Upper lobe of left lung (tissue), 4 donors: Measurements from ENCODE around the gene APIP.

Experiments used
- POLR2A ChIP-seq, 4 donors: fragments of 450-650 bp; IDR thresholded peaks; one replicate each; pipeline ENCODE4 v1.5.1; 2016 to 2017; ENCODE audit warnings: antibody characterized with exemption in 4 of 4, mild to moderate bottlenecking in 2 of 4
- TF ChIP-seq, protein P1 (sequence below), 6 experiments: fragments of 450-650 bp in 4 of 6; fragments of 200-600 bp in 2 of 6; sonication (generic) in 2 of 6; IDR thresholded peaks; one replicate each; pipeline ENCODE4 v1.5.1; 2016 to 2019; ENCODE audit warnings: antibody characterized with exemption in 6 of 6

DNA sequence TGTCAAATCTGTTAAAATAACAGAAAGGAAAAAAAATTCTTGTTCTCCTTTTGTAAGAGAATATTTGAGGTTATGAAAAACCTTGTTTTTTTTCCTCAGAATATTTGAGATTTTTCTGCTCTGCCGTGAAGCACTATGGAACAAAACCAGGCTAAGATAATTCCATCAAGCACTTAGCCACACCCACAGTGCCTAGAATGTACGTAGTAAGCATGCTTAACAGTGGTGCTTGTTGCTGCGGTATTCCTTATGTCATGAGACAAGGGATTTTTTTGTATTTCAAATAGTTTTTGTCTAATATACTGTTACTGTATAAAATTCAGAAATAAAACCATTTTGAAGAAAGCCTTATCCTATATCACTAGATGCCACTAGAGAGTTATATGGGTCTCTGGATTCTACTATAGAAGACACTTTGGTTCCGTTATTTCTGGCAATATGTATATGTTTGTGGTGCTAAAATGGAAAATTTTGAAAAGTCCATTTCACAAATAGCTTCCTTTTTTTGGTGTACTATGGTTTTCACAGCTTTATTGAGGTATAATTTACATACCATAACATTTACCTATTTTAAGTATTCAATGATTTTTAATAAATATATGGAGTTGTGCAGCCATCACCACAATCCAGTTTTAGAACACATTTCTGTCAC, 24.0 kb upstream of the APIP start:
- TF ChIP-seq, protein P1, sequence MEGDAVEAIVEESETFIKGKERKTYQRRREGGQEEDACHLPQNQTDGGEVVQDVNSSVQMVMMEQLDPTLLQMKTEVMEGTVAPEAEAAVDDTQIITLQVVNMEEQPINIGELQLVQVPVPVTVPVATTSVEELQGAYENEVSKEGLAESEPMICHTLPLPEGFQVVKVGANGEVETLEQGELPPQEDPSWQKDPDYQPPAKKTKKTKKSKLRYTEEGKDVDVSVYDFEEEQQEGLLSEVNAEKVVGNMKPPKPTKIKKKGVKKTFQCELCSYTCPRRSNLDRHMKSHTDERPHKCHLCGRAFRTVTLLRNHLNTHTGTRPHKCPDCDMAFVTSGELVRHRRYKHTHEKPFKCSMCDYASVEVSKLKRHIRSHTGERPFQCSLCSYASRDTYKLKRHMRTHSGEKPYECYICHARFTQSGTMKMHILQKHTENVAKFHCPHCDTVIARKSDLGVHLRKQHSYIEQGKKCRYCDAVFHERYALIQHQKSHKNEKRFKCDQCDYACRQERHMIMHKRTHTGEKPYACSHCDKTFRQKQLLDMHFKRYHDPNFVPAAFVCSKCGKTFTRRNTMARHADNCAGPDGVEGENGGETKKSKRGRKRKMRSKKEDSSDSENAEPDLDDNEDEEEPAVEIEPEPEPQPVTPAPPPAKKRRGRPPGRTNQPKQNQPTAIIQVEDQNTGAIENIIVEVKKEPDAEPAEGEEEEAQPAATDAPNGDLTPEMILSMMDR (IDR thresholded peaks at IDR 0.05): no peak
- no peak for TF ChIP-seq POLR2A (IDR thresholded peaks at IDR 0.05)
